ENCODE measurements around the gene MYH11. TPM values are rescaled to one million over a fixed set of nuclear protein-coding genes. Genes with fewer than 3 reads are reported as not detected.

The MYH11 gene
- total RNA-seq, 1 donor from 2014 or later, result 0.10 TPM

DNA sequence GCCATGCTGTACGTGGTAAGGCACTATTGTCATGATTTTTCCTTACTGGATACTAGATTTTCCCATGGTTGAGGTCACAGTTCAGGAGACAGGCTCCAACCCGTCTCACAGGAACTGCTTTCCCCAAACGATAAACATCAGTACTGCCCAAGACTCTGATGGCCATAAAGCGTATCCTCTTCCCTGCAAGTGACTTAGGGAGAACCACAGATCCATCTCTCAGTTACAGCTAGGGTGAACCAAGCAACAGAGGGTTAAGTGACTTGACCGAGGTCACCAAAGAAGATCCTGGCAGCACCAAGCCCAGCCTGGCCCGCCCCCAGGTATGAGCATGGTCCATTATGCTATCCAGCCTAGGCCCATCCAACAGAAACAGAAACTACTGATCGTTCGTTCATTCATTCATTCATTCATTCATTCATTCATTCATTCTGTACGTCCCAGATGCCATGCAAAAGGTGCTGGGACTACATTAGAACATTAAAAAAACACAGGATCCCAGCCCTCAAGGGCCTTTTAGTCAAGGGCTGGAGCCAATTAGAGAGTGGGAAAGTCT, 31.0 kb downstream of the MYH11 start:
- no peak for DNase-seq
- peaks cover 3% of the 10 kb centered on the region for H3K27me3 Mint-ChIP-seq (ENCODE audit: unreplicated experiment)
- H3K4me3 Mint-ChIP-seq (ENCODE audit: unreplicated experiment), result no peak overlapping the region
- H3K27ac Mint-ChIP-seq (ENCODE audit: unreplicated experiment), result no peak overlapping the region
- H3K9me3 Mint-ChIP-seq (ENCODE audit: unreplicated experiment), result no peaks in the 10 kb centered on the region
- H3K4me1 Mint-ChIP-seq (ENCODE audit: low read depth, unreplicated experiment), result no peaks in the 10 kb centered on the region
- TF ChIP-seq, protein P1, sequence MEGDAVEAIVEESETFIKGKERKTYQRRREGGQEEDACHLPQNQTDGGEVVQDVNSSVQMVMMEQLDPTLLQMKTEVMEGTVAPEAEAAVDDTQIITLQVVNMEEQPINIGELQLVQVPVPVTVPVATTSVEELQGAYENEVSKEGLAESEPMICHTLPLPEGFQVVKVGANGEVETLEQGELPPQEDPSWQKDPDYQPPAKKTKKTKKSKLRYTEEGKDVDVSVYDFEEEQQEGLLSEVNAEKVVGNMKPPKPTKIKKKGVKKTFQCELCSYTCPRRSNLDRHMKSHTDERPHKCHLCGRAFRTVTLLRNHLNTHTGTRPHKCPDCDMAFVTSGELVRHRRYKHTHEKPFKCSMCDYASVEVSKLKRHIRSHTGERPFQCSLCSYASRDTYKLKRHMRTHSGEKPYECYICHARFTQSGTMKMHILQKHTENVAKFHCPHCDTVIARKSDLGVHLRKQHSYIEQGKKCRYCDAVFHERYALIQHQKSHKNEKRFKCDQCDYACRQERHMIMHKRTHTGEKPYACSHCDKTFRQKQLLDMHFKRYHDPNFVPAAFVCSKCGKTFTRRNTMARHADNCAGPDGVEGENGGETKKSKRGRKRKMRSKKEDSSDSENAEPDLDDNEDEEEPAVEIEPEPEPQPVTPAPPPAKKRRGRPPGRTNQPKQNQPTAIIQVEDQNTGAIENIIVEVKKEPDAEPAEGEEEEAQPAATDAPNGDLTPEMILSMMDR (IDR thresholded peaks at IDR 0.05; ENCODE audit: partially characterized antibody, unreplicated experiment), result no peak
- no peaks in the 10 kb centered on the region for H3K36me3 Mint-ChIP-seq (ENCODE audit: unreplicated experiment)

DNA sequence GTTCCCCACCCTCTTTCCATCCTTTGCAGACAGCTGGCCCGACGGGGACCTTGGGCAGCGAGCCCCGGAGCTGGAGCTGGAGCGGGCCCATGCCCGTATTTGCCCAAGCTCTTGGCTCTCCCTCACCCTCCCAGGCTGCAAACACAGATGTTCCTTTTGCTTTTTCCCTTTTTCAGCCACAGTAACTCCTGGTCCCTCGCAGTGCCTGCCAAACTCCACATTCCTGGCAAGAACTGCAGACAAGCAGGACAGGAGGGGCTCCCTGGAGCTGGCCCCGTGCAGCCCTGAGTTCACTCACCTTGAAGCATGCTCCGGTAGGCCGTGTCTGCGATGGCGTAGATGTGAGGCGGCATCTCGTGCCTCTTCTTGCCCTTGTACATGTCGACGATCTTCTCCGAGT, 33.9 kb downstream of the MYH11 start:
- H3K27ac Mint-ChIP-seq (ENCODE audit: unreplicated experiment), result no peak overlapping the region
- no peaks in the 10 kb centered on the region for H3K4me1 Mint-ChIP-seq (ENCODE audit: low read depth, unreplicated experiment)
- no peak overlapping the region for H3K4me3 Mint-ChIP-seq (ENCODE audit: unreplicated experiment)
- TF ChIP-seq, protein P1 (IDR thresholded peaks at IDR 0.05; ENCODE audit: partially characterized antibody, unreplicated experiment), result no peak
- no peaks in the 10 kb centered on the region for H3K36me3 Mint-ChIP-seq (ENCODE audit: unreplicated experiment)
- peaks cover 3% of the 10 kb centered on the region for H3K27me3 Mint-ChIP-seq (ENCODE audit: unreplicated experiment)
- DNase-seq, result no peak
- no peaks in the 10 kb centered on the region for H3K9me3 Mint-ChIP-seq (ENCODE audit: unreplicated experiment)

DNA sequence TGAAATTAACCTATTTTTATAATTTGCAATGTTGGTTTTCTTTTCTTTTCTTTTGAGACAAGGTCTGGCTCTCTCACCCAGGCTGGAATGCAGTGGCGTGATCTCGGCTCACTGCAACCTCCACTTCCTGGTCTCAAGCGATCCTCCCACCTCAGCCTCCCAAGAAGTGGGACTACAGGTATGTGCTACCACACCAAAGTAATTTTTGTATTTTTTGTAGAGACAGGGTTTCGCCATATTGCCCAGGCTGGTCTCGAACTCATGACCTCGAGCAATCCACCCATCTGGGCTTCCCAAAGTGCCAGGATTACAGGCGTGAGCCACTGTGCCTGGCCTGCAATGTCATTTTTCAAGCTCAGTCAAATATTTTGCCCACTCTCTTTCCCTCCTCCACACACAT, 36.0 kb downstream of the MYH11 start:
- TF ChIP-seq, protein P1 (IDR thresholded peaks at IDR 0.05; ENCODE audit: partially characterized antibody, unreplicated experiment), result no peak
- Mint-ChIP-seq H3K4me1 (ENCODE audit: low read depth, unreplicated experiment) (no peaks in the 10 kb centered on the region), H3K27ac (ENCODE audit: unreplicated experiment) (no peak overlapping the region), H3K27me3 (ENCODE audit: unreplicated experiment) (peaks cover 4% of the 10 kb centered on the region), H3K36me3 (ENCODE audit: unreplicated experiment) (peaks cover 6% of the 10 kb centered on the region), H3K9me3 (ENCODE audit: unreplicated experiment) (peaks cover 1% of the 10 kb centered on the region), H3K4me3 (ENCODE audit: unreplicated experiment) (no peak overlapping the region)
- DNase-seq, result no peak

DNA sequence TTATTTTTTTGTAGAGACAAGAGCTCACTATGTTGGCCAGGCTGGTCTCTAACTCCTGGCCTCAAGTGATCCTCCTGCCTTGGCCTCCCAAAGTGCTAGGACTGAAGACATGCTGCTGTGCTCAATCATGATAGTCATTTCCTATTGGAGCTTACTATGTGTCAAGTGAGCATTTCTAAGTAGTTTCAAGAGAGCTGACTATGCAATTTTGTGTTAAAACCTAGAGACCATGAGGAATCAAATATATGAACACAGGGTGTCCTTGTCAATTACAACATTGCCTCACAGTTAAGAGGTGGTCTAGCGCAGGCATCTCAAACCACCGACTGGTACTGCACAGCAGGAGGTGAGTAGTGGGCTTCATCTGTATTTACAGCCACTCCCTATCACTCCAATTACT, 37.8 kb downstream of the MYH11 start:
- Mint-ChIP-seq H3K9me3 (ENCODE audit: unreplicated experiment) (peaks cover 1% of the 10 kb centered on the region), H3K36me3 (ENCODE audit: unreplicated experiment) (peaks cover 6% of the 10 kb centered on the region), H3K4me3 (ENCODE audit: unreplicated experiment) (no peak overlapping the region), H3K27me3 (ENCODE audit: unreplicated experiment) (peaks cover 3% of the 10 kb centered on the region), H3K4me1 (ENCODE audit: low read depth, unreplicated experiment) (no peaks in the 10 kb centered on the region), H3K27ac (ENCODE audit: unreplicated experiment) (no peak overlapping the region)
- no peak for DNase-seq
- TF ChIP-seq, protein P1 (IDR thresholded peaks at IDR 0.05; ENCODE audit: partially characterized antibody, unreplicated experiment), result no peak

DNA sequence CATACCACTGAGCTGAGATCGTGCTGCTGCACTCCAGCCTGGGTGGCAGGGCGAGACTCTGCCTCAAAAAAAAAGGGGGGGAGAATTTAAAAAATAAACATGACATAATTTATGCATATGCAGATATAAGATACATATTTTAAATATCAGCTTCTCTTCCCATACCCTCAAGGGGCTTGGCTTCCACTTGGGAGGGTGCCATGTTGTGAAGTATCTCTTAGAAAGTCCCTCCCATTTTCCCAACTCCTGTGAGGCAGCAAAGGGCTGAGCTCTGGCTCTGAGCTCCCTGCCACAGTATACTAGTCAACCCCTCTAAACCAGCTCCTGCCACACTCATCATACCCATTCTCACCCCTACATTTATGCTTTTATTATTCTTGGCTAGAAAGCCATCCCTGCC, 39.4 kb downstream of the MYH11 start:
- no peaks in the 10 kb centered on the region for H3K4me1 Mint-ChIP-seq (ENCODE audit: low read depth, unreplicated experiment)
- no peak overlapping the region for H3K27ac Mint-ChIP-seq (ENCODE audit: unreplicated experiment)
- H3K36me3 Mint-ChIP-seq (ENCODE audit: unreplicated experiment), result peaks cover 6% of the 10 kb centered on the region
- H3K4me3 Mint-ChIP-seq (ENCODE audit: unreplicated experiment), result no peak overlapping the region
- no peak for DNase-seq
- TF ChIP-seq, protein P1 (IDR thresholded peaks at IDR 0.05; ENCODE audit: partially characterized antibody, unreplicated experiment), result no peak
- H3K27me3 Mint-ChIP-seq (ENCODE audit: unreplicated experiment), result peaks cover 3% of the 10 kb centered on the region
- peaks cover 4% of the 10 kb centered on the region for H3K9me3 Mint-ChIP-seq (ENCODE audit: unreplicated experiment)
